H54 (cell line): Measurements from ENCODE around the gene ZBTB33.

Experiments used
- DNase-seq: peaks from one replicate; pipeline ENCODE4 v3.0.0; 2011; ENCODE audit warnings: low spot score, mixed read lengths; ENCODE audit not compliant: insufficient read length
- FAIRE-seq: peaks from 3 replicates; lab custom pipeline; 2011; peaks lifted over from hg19 to GRCh38; lab: Jason Lieb, UNC
- POLR2A ChIP-seq: IDR thresholded peaks from 2 replicates; pipeline ENCODE4 v1.6.1; 2011; ENCODE audit warnings: low read depth, mild to moderate bottlenecking, low read length

Gene ZBTB33

DNA sequence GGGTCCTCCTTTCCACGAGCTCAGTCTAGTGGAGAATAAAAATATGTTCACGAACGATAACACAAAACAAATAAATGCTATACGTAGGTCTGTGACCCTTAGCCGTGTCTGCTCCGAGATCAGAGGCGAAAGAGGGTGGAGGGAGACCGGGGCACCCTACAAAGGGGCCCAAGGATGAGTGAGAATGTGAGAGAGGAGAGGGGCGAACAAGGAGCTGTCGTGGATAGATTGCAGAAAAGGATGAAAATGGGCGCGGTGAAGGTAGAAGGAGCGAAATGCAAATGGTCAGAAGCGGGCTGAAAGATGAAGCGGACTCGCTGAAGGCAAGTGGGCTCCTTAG lies 6.2 kb upstream of the ZBTB33 start:
- no peak for TF ChIP-seq POLR2A
- no peak for DNase-seq
- no peak for FAIRE-seq

DNA sequence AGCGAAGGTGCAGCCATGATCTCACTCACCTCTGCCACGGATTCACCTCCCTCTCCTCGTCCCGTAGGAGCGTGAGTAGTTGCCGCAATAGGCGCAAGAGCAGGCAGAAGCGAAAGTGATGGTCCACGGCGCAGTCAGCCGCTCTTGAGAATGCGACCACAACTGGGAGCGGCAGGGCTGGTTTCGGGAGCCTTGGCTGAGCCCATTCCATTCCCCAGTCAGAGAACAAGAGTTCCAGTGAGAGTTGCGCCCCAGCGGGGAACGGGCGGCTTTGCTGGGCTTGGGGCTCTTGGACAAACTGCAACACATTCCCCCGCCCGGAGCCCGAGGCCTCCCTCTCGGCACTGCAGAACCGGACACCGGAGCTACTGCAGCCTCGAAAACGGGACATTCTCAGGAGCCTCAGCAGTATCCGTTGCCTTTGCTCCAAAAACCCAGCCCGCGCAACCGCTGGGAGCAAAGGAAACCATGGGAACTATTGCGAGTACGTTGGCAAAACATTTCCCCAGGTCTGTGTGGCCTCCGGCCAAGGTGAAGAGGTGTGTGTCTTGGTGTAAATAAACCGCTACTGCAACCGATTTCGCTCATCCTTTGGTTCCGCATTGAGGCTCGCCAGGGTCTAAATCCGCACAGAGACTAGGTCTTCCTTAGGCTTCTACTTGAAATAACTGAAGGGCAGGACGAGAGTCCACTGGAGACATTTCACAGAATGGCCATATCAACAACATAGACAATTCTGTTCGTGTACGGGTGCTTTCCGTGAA lies 5.7 kb upstream of the ZBTB33 start:
- DNase-seq, result peak; percentile 23
- FAIRE-seq, result peak; percentile 91
- TF ChIP-seq POLR2A, result peak; percentile 27; the same call in 1 of the 2 replicates

DNA sequence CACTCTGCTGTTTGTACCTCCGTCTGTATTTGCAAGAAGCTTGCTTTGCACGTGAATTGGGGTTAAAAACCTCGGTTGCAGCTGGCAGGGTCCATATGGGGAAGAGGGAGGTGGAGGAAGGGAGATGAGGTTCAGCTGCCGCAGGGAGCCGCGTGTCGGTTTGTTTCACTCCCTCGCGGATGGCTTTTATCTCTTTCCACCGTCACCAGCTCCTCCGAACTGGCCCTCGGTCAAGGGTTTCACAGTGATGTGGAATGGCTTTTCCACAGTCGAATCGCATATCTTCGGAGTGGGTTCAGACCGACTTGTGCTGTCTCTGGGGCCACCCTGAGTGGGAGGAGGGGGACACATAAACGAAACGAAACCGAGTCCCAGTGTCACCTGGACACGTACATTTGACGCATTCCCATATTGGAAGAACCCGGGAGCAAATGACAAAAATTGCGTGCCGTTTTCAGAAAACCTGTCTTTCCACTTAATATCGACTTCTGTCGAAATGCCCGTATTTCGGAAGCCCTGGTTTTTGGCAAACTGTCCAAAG lies 929 bp downstream of the ZBTB33 start:
- DNase-seq, result no peak
- no peak for TF ChIP-seq POLR2A
- FAIRE-seq, result peak; percentile 6

DNA sequence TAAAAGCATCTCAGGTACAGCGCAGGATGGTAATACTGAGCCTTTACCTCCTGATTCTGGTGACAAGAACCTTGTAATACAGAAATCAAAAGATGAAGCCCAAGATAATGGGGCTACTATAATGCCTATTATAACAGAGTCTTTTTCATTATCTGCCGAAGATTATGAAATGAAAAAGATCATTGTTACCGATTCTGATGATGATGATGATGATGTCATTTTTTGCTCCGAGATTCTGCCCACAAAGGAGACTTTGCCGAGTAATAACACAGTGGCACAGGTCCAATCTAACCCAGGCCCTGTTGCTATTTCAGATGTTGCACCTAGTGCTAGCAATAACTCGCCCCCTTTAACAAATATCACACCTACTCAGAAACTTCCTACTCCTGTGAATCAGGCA lies 3.2 kb downstream of the ZBTB33 start:
- DNase-seq, result no peak
- TF ChIP-seq POLR2A, result no peak
- no peak for FAIRE-seq

DNA sequence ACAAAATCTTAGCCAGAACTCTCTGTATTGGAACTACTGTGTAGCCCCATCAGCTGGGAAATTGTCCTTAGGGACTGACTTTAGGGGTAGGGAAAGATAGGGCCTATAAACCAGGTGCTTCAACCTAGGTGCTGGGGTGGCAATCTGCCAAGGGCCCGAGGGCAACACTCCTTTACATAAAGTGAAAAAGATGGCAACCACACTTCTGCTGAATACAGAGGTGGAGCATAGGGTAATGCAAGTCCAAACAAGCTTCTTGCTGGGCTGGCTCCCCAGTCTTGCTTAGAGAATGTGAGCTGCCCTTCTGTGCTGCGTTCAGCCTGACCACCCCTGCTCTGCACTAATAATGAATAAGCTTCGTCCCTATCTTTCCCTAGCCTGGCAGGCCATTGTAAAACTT lies 9.8 kb downstream of the ZBTB33 start:
- no peak for TF ChIP-seq POLR2A
- FAIRE-seq (no peak), DNase-seq (no peak)

DNA sequence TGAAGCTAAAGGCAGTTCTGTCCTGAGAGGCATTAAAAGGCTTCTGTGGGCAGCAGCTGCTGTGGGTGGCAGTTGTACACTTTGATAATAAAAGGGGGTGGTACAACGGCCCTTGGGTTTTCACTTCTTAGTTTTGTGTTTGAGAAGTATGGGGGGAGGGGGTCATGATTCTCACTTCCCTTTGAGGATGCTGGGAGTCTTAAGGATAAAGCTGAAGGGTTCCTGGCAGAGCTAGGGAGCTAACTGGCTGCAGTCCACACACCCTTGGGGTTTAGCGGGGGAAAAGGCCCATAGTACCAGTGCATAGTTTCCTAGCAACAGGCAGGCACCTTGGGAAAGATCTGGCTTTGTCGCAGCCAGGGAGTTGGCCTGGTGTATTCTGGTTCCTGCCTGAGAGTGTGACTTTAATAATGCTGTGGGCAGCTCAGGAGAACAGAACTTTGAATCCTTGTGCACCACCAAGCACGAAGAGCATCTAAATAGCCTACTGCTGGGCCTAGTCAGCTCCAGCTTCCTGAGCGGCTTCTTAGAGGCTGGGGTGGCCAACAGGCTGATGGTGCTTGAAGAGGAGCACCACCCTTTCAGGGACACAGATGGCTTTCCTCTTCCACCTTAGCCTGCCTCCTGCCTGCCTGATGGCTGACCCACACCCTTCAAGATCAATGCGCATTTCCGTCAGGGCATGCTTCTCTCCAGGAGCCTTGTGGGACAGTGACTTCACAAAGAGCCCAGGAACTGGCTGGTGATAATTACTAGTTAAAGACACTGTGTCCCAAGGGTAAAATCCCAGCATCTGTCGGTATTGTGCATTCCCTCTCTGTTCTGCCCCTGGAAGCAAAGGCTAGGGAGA lies 12.5 kb downstream of the ZBTB33 start:
- no peak for DNase-seq
- FAIRE-seq, result no peak
- TF ChIP-seq POLR2A, result no peak

DNA sequence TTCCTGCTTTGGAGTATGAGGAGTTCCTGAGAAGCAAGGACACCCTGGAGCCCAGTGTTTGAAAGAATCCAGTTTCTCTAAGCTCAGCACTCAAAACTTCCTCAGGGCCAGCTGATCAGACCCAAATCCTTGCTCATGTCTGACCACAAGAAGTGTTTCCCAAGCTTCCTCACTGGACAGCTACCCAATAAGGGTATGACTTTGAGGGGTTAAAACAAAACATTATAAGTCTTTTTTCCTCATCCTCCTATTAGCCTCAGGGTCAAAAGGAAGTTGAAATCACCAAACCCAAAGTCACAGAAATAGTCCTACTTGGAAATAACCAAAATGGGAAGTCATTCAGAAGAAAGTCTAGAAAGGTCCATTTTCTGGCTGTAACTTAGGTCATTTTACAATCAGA lies 13.7 kb downstream of the ZBTB33 start:
- TF ChIP-seq POLR2A, result no peak
- no peak for FAIRE-seq
- DNase-seq, result no peak

DNA sequence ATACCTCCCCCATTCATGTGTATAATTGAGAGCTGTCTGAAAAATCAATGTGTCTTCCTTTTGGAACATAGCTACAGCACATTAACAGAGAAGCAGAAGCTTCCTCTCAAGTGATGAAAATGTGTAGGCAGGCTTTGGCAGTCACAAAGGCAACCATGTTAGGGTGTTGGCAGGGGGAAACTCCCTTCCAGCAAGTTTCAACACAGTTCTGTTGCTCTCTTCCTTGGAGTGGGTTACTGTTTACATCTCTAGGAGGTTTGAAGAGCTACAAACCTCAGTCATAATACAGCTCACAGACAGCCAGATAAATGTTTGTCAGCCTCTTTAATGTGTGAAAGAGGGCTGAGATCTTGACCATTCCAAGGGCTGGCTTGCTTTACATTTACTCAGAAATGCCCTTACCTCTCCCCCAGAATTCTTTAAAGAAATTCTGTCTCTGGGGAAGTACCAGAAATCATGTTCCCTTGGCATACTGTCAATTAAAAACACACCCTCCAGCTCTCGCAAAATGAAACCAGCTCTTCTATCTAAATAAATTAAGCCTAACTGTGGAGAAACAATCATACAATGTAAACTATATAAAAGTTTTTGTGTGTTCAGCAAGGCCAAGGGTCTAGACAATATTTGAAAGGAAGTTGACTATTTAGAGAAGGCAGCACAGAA lies 18.9 kb downstream of the ZBTB33 start:
- TF ChIP-seq POLR2A, result no peak
- no peak for FAIRE-seq
- DNase-seq, result no peak

DNA sequence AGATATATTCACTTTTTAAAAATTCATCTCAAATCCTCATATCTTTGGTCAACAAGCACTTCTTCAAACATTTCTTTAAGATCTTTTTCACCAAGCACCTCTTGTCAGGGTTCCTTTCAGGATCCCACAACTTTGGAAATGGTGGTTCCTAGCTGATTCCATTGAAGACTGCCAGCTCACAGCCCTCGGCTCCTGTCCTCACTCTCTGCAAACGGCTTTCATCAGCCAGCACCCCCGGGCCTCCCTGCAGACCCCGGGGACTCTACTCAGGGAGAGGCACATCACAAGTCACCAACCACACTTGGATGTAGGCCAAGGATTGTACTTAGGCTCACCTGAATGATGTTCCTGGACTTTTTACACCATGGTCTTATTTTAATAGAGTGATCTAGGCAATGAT lies 20.0 kb downstream of the ZBTB33 start:
- DNase-seq (no peak), FAIRE-seq (no peak)
- no peak for TF ChIP-seq POLR2A

DNA sequence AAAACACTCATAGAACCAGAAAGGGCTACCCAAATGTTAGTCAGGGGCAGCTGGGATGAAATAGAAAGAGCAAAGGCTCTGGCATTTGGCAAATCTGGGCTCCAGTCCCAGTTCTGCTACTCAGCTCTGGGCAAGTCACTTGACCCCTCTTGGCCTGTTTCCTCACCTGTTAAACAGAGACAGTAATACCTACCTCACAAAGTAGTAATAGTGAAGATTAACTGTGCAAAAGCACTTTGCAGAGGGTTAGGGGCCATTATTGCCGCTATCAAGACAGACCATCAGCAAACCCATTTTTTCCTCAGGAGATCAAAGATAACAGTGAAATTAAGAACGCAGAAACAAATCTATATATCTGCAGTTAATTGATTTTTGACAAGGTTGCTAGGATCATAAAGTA lies 20.6 kb downstream of the ZBTB33 start:
- DNase-seq (no peak), FAIRE-seq (no peak)
- no peak for TF ChIP-seq POLR2A

DNA sequence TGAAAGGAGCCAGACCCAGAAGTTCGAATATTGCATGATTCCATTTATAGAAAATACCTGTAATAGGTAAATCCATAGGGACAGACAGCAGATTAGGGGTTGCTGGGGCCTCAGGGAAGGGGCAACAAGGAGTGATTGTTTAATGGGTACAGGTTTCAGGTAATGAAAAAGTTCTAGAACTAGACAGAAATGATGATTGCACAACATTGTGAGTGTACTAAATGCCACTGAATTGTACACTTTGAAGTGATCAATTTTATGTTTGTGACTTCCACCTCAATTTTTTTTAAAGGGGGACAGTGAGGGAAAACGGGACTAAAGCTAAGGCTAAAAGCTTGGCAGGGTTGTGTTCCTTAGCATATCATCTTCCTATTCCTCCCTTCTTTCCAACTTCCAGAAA lies 23.5 kb downstream of the ZBTB33 start:
- no peak for DNase-seq
- no peak for TF ChIP-seq POLR2A
- FAIRE-seq, result no peak

DNA sequence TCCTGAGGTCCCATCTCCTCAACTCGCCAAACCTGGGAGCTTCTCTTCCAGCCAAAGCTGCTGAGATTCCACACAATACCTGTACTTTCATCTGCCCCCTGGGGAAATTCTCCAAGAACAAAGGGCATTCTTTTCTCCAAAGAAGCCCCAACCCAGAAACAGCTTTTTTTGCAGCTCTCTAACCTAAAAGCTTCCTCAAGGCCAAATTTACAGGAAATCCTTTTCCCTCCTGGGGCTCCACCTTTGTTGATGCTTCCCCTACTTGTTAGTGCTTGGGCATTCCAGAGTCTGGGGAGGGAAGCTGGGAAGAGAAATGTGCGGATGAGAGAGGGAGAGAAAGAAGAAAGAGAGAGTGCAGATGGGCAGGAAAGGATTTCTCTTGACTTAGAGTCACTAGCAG lies 24.3 kb downstream of the ZBTB33 start:
- FAIRE-seq, result no peak
- TF ChIP-seq POLR2A, result no peak
- DNase-seq, result no peak

DNA sequence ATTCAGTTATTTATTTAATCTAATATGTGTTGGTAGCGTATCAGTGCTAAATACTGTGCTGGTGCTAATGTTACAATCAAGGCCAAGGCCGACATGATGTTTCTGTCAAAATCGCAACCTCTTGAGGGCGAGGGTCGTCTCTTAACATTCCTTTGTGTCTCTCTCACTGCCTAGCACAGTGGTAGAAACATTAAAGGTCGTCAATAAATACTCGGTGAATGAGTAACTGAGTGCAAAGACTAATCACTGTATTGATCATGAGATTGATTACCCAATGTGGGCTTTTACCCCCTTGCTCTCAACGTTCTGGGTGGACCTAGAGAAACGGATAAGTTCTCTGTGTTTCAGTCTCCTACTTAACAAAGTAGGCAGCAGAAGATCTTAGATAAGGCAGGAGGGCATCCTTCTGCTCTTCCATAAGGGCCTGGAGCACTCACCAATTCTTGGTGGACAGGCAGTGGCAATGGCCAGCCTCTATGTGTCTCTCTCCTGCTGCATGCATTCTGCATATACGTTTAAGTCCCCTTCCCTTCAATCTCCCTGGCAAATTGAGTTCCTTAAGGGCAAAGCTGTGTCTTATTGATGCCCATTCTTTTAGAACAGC lies 30.5 kb downstream of the ZBTB33 start:
- no peak for DNase-seq
- FAIRE-seq, result no peak
- TF ChIP-seq POLR2A, result no peak
